Measurements from ENCODE around the gene ZNF71.
"Not testable (repeated sequence)": the region's sequence is repeated elsewhere in the genome, so short reads cannot be mapped to it uniquely, and the experiment has no call there.

Gene ZNF71

GRCh38 chr19:56670961-56671612 is 76.0 kb downstream of the ZNF71 start:
- no peak for DNase-seq (ENCODE audit: low spot score)
- TF ChIP-seq CTCF (IDR thresholded peaks at IDR 0.05; ENCODE audit: extremely low read depth, insufficient read depth, missing control alignments), result no peak
- in situ Hi-C loops (cut with MboI; ENCODE audit: low pct_unique_long_range_greater_than_20kb, low sequenced_read_pairs, unreplicated experiment), result no loop called here

GRCh38 chr19:56671613-56671994 is 76.5 kb downstream of the ZNF71 start, which contains the start of gene ZNF835:
ZNF835 (minus strand) TSS chr19:56671757; CDS start chr19:56665198, 6,559 bp downstream.
- in situ Hi-C loops (cut with MboI; ENCODE audit: low pct_unique_long_range_greater_than_20kb, low sequenced_read_pairs, unreplicated experiment), result no loop called here
- DNase-seq (ENCODE audit: low spot score), result peak; percentile 49

GRCh38 chr19:56672610-56673009 is 77.5 kb downstream of the ZNF71 start:
- DNase-seq (ENCODE audit: low spot score); in situ Hi-C loops (cut with MboI; ENCODE audit: low pct_unique_long_range_greater_than_20kb, low sequenced_read_pairs, unreplicated experiment): not testable (repeated sequence)

More at GRCh38 chr19:56671613-56671994, 76.5 kb downstream of the ZNF71 start, which contains the start of gene ZNF835:
- TF ChIP-seq CTCF (IDR thresholded peaks at IDR 0.05; ENCODE audit: extremely low read depth, insufficient read depth, missing control alignments), result no peak
